Left renal pelvis (tissue), 4 donors: ENCODE measurements around the gene FNDC1. TPM values are rescaled to one million over a fixed set of nuclear protein-coding genes. Genes with fewer than 3 reads are reported as not detected.

Experiments
- DNase-seq, 4 donors: peaks; one replicate each; pipeline ENCODE4 v3.0.0-alpha.2; 2013; ENCODE audit warnings: low read depth in 4 of 4, low spot score in 3 of 4
- polyA plus RNA-seq, 4 donors: library from polyadenylated mRNA; unstranded; fragments of 120-200 nt; gene quantifications; one replicate each; pipeline ENCODE4 v1.2.1, GENCODE V29; 2013; ENCODE audit not compliant: insufficient read length in 4 of 4

The FNDC1 gene
- polyA plus RNA-seq, 4 donors = 5.7 to 41.4 (median 10.1) TPM

DNA sequence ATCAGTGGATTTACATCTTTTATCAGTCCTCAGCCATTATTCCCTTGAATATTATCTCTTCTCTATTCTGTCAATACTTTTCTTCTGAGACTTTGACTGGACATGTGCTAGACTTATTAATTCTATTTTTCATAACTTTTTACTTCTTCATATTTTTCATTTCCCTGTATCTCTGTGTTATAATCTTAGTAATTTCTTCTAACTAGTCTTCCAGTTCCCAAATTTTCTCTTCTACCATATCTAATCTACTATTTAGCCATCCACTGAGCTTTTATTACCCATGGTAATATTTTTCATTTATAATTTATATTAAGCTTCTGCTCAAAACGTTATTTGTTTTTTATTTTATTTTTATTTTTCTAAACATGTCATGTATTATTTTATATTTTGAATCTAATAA, 13.1 kb upstream of the FNDC1 start:
- no peak for DNase-seq

DNA sequence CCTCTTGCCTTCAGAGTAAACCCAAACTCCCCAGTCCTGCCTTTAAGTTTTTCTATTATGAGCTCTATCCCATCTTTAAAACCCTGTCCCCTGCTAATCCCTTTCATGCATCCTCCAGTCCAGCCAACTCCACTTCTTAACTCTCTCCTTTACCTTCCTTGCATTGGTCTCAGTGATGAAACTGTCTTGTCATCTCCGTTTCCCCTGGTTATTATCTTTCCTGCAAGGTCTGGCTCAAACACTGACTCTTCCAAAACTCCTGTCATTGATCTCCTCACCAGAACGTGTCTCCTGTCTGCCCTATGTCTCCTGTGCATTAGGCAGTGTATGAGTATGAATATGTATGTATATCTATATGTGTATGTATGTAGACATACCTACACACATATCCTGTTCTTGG, 11.8 kb upstream of the FNDC1 start:
- DNase-seq = no peak

DNA sequence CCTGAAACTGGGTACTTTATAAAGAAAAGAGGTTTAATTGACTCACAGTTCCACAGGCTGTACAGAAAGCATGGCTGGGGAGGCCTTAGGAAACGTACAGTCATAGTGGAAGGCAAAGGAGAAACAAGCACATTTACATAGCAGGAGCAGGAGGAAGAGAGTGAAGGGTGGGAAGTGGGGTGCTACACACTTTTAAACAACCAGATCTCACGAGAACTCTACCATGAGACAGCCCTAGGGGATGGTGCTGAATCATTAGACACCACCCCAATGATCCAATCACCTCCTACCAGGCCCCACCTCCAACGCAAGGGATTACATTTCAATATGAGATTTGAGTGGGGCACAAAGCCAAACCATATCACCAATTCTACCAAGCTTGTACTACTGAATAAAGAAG, 7.4 kb upstream of the FNDC1 start:
- no peak for DNase-seq

DNA sequence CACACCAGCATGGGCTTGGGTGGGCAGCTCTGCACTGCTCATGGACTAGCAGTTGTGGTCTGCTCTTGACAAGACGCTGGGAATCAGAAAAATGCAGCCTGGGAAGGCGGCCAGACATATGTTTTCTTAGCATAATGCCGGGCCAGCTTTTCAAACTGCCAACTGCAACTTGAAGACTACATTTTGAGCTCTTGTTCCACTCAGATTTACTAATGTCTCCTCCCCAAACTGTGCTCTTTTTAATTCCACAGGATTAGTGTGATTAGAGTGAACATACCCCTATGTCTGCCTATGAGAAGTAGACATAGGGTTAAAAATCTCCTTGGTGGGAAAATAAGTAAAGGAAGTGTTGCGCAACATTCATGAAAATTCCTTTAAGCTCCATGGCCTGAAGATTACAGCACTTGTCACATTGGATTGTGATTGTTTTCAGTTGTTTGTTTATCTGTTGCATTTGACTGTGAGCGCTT, 5.3 kb upstream of the FNDC1 start:
- no peak for DNase-seq

DNA sequence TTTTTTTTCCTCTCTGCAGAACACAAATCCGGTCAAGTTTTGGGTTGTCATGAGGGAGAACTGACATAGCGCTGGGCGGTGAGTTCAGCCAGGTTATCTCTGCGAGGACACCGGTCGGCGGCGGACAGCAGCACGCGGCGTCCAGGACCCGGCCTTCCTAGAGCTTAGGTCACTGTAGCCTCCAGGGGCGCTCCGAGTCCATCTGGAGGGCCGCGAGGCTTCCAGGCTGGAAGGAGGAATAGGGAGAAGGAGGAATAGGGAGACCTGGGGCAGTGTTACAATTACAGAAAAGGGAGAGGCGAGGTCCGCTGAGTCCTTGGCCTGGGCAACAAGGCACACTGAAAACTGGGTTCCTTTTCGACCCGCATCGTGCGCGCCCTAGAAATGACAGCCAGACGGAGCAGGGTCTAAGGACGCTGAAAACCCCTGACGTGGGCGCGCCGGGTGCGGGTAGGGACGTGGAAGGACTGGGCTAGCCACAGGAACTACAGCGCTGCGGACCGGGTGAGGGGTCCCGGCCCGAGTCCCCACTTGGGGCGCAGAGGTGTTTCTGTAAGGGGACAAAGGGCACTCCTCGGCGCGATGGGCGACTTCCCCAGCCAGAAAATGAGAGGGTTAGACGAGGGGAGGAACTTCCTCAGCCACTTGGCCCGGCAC, 536 bp upstream of the FNDC1 start:
- no peak for DNase-seq

DNA sequence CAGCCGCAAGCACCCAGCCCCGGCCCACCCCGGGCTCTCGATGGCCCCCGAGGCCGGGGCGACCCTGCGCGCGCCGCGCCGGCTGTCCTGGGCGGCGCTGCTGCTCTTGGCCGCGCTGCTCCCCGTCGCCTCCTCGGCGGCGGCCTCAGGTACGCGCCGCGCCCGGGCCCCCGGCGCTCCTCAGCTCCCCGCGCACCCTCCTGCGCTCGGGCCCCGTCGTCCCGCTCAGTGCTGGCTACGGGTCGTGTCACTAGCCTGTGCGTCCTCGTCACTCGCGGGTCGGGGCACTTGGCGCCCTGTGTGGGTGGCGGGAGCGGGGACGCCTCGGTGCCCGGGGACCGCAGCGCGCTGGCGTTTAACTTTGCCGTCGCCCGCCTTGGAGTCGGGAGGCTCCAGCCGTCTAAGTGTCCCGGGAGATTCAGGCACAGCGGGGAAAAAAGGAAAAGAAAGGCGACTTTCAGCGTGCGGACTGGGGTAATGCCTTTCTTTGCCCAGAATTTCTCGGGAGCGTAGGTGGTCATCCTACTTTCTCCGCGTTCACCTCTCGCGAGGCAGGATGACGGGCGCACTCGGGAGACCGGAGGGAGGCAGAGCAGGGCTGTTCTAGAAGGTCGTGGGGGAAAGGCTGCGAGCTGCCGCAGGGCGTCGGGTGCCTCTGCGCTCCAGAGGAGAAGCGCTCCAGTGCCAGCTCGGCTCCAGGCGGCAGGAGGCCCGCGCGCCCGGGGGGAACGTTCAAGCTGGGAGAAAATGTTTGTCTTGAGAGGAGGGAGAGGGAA, 545 bp downstream of the FNDC1 start:
- DNase-seq = no peak

DNA sequence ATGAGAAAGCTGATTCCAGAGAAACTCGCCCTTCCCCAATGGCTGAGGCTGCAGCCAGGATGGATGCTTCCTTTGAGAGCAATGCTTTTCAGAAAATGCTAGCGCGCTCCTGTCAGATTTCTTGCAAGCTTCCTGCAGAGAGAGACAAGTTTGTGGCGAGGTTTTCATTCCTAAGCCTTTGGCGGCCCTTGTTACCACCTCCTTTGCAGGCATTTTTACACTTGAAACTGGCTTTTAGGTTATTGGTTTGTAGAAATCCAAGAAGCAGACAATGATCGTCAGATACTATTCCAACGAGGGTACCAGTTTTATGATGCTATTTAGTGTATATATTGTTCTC, 1.1 kb downstream of the FNDC1 start:
- DNase-seq = no peak

DNA sequence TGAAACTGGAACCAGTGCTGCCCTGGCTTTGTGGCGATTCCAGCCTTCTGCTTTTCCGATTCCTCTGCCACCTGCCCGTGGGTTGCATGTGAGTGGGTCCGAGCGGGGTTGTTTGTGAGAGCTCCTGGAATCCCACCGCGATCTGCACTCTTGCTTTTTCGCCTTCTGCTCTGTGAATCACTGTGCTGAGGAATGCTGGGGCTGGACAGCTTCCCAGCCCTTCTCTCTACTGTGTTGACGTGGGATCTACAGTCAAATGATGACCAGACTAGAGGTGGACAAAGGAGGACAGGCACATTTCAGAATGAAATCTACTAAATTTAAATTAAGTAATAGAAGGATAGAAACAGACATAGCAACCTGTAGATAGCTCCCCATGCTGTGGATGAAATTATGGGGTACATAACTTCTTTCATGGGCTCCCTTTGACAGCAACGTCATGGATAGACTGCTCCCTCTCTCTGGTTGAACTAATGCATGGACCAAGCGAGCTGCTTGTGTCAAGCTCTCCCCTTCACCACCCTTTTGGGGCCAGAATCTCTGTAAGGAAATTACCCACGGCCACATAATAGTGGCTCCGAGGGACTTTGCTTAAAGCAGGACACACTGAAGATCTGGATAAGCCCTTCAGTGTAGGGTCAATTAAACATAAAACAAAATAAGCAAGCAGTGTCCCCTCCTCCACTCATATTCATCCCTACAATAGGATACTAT, 2.0 kb downstream of the FNDC1 start:
- no peak for DNase-seq

DNA sequence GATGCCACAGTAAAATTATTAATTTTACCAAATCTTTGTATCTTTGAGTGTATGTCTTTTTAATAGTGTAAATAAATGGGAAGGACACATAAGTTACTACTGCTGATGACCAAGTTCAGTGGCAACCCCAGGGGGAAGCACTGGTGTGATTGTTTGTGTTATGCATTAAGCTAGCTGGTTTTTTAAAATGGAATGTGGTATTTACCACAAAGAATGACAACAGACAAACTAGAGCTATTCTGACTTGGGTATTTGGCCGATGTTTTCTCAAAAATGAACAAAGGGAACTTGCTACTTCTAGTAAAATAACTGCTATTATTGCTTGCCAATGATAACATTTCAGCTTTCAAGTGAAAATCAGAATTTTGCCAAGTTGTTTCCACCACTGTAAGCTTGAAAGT, 2.9 kb downstream of the FNDC1 start:
- DNase-seq = no peak

DNA sequence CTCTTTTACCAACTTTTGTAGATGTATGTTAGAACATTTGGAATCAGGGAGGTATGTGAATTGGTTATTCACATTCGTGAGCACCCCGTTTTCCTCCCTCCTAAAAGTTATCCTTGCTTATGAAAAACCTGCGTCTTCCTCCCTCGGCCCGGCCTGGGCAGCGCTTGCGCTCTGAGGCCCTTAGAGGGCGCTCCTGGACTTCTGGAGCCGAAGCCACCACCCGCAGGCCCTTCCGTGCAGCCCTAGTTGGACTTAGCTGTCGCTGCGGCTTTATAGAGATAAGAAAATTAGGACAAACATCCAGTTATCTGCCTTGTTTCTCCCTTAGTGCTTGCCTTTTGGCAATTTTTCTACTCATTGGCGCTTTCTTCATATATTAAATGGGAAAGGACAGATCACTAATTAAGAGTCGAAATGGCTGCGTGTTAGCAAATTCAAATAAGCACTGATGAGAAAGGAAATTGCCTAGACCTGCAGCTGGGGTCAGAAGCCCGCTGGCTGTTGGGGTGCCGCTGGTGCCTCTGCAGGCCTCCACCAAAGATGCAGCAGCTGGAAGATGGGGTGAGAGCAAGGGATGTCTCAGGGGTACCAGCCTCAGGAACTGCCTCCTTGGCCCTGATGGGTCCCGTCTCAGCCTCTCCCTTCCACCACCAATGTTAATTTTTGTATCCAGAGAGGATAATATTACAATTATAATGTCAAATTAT, 5.2 kb downstream of the FNDC1 start:
- DNase-seq = no peak

DNA sequence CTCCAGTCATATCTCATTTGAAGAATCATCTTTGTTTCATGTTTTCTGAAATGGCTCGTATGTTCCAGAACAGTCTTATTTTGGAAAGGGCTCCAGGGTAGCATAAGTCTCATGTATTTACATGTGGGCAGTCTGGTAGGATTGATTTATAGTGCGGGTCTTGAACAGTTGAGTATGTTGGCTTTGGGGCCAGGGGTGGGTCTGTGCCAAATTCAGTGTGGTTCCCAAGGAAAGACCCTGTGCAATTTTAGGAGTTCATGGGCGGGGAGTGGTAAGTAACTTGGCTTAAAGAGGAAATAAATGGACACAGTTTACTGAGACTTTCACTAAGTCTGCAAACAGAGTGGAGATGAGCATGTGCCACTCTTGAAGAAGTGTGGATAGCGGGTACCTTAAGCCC, 7.7 kb downstream of the FNDC1 start:
- no peak for DNase-seq

DNA sequence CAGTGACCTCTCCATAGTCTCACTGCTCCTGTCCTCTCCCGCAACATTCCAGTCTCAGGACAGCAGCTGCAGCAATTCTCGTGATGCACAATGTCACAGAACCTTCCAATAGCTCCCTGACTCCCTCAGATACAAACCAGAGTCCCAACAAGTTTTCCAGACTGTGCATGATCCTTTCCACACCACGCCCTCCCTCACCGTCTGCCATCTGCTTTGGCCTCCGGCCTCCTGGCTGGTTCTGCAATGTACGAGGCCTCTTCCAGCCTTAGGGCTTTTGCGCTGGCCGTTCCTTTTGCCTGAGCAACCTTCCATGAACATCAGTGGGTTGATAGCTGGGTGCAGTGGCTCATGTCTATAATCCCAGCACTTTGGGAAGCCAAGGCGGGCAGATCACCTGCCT, 9.6 kb downstream of the FNDC1 start:
- DNase-seq = no peak

DNA sequence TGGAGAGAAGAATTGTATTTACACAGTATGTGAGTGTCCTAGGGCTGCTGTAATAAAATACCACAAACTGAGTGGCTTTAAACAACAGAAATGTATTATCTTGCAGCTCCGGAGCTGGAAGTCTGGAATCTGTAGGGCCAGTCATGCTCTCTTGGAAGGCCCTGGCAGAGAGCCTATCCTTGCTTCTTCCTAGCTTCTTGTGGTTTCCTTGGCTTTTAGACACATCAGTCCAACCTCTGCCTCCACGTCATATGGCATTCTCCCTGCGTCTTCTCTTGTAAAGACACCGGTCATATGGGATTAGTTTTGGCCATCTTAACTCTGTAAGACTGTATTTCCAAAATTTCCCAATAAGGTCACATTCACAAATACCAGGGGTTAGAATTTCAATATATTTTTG, 10.8 kb downstream of the FNDC1 start:
- DNase-seq = no peak

DNA sequence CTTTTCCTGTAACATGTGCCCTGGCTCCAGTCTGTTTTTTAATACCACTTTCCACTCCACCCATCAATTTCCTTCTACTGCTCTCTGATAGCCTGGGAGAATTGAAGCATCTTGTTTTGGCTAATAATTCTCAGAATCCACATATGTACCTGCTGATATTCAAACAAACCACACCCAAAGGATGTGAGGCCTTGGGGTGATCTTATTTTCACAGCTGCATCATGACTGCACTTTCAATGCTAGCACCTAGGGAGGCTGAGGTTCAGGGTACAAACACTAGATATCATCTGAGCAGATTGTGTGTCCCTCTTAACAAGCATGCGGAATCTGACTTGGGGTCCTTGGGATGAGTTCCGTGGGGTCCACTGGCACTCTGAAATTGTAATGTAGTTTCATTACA, 12.7 kb downstream of the FNDC1 start:
- no peak for DNase-seq

DNA sequence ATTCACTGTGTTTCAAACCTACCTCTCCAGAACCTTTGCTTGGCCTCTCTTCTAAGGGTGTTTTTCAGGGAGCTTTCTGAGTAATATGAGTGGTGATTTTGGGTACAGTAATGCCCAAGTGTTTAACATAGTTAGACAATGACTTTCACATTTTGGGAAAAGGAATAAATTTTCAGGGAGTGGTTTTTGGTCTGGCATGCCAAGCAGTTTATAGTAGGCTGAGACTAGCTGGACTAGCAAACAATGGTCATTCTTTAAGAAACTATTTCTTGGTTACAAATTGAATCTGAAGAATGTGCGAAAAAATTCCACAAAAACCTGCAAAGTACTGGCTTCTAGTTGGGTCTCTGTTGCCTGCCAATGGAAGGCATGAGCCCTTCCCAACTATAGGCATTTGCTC, 15.4 kb downstream of the FNDC1 start:
- no peak for DNase-seq

DNA sequence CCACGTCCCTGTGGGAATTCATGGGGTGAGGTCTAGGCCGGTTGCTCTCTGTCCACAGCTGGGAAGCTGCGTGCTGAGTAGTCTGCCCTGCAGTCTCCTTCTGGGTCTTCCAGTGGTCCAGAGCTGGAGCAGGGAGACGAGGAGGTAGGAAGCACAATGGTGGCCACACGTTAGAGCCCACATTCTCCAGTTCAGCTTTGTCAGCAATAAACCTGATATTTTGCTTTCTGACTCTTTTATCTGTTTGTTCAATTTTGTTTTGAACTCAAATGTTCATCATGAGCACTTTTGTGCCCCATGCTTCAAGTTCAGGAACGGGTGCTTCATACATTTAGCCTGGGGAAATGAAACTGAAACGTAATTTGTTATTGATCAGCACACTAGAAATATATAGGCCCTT, 21.3 kb downstream of the FNDC1 start:
- no peak for DNase-seq

DNA sequence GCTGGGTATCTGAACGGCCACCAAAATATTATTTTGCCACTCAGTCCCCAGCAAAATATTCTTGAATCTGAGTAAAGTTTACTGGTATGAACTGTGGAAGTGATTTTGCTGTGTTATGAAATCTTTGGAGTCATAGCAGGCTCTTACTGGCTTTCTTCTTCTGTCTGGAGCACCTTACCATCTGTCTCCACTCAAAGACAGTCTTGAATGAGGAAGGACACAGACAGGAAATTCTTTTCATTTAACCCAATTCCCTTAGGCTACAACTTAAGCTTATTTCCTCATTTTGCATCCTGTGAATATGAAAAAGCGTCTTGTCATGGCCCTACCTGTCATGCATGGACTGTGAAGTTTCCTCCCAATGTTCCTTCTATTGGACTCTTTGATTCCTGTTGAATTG, 24.7 kb downstream of the FNDC1 start:
- no peak for DNase-seq

DNA sequence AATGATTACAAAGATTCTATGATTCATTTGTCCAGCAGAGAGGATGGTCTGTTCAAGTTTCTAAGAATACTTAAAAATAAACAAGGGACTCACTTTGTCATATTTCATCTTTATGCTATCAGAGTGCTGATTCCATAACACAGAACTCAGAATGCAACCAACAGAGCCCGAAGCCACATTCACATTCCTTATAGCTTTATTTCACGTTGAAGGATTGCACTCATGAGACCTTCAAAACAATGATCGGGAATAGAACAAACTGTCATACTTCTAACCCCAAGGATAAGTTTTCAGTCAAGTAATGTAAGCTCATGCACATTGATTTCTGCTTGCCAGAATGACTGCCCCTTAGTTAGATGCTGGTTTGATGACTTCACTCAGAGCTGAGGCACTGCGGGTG, 25.2 kb downstream of the FNDC1 start:
- no peak for DNase-seq

DNA sequence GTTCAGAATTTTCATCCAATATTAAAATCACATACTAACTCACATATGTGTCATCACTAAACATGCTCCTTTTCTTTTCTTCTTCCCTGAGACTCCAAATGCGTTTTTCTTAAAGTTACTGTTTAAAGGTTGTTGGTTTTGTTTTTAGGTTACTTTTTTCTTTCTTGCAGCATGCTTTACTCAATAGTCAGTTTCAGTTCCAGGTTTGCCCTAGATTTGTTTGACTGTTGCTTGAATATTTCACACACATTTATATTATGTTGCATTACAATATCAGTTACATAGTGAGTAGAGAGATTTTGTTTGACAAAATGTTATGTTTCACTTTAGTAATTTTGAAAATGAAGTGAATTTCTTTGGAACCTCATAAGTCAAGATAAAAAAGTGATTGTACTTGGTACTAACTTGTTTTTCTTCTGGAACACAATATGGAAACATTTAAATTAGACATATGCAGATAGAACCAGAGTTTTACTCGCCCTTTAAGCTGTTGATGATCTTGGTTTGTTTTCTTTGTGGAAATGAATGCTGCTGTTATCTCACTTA, 27.3 kb downstream of the FNDC1 start:
- no peak for DNase-seq

DNA sequence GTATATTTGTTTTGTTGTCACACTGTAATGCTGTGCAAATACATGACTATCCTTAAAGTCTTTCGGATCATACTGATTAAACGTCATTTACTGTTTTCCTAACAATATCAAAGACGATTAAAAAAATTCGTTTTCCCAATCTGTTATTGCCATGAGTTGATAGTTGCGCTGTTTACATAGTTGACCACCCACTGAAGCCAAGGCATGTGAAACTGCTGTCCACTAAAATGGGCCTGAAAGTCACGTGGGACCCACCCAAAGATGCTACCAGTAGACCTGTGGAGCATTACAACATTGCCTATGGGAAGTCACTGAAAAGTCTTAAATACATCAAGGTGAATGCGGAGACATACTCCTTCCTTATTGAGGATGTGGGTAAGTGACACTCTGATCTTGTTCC, 28.1 kb downstream of the FNDC1 start:
- no peak for DNase-seq

DNA sequence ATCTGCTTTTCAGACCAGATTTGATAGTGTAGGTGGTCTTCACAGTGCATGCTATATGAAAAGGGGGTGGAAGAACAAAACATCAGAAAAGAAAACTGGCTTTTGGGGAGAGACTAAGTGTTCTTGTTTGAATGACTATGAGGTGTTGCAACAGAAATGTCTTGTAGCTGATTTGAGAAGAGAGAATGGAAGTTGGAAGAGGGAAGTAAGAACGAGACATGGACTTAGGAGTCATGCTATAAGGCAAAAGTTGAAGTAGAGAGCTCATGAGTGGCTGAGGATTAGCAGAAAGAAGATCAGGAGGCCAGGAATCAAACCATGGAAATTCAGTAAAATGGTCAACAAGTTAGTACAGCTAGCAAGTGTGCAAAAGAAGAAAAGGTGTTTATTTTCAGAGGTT, 32.1 kb downstream of the FNDC1 start:
- no peak for DNase-seq
